GM21526 (cell line): ENCODE measurements around the gene GRIA3.
A peak's percentile ranks its signal among the peaks of the same experiment; 100 is the strongest.
"Not testable (repeated sequence)": the region's sequence is repeated elsewhere in the genome, so short reads cannot be mapped to it uniquely, and the experiment has no call there.

ENCODE experiments used
- ATAC-seq: cut with Tn5 transposase; IDR thresholded peaks from one replicate; pipeline ENCODE4 v1.9.1; 2021; ENCODE audit warnings: moderate library complexity; ENCODE audit not compliant: unreplicated experiment, low FRiP score

The GRIA3 gene

GRCh38 chrX:123267220-123267619 lies 83.1 kb downstream of the GRIA3 start:
- ATAC-seq: no peak

DNA sequence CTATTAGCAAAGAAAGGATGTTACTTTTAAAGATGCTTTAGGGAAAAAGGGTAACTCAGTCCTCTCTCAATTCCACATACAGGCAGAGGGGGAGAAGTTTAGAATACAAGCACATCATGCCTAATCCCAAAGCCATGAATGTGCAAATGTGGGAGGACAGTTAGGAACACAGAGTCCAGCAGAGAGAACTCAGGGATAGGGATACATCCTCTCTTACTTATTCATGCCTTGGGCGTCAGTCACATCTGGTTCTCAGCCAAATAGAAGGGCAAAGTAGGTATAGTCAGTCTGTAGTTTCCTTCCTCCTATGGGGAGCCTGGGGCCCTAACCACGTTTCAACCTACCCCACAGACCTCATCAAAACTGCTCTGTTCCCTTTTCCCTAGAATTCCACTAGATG lies 87.8 kb downstream of the GRIA3 start:
- no peak for ATAC-seq

DNA sequence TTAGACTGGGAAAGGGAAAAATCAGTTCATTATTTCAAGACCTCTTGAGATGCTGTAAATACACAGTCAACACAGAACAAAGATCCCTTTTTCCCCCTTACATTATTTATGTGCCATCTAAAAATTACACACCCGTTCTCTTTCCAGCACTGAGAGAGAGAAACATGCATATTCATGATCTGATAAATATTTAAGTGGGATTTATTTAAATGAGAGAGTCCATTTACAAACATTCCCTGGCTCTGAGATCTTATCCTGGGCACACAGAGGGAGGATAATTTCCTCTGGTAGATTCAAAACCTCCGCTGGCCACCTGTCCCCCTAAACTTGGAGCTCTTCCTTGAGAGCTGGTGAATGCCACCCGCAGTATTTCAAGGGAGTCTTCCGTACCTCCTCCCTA lies 88.6 kb downstream of the GRIA3 start:
- no peak for ATAC-seq

DNA sequence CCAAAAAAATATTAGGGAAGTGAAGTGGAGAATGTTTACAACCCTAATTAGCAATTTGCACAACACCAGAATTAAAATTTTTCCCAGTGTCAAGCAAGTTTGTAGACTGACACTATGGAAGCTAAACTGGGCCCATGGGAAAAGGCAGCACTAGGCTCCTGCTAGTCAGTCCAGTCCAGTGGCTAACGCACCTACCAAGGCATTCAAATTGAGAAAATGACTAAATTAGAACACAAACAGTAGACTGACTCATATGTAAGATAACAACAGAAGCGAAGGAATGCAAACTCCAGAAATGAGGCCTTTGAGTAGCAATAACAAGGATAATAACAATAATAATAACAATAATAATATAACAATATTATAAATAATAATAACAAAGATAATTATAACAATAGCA lies 90.7 kb downstream of the GRIA3 start:
- ATAC-seq: no peak

GRCh38 chrX:123277347-123277746 lies 93.3 kb downstream of the GRIA3 start:
- no peak for ATAC-seq

- ATAC-seq: no peak
These were observed 93.7 kb downstream of the GRIA3 start for GRCh38 chrX:123277821-123278220.

DNA sequence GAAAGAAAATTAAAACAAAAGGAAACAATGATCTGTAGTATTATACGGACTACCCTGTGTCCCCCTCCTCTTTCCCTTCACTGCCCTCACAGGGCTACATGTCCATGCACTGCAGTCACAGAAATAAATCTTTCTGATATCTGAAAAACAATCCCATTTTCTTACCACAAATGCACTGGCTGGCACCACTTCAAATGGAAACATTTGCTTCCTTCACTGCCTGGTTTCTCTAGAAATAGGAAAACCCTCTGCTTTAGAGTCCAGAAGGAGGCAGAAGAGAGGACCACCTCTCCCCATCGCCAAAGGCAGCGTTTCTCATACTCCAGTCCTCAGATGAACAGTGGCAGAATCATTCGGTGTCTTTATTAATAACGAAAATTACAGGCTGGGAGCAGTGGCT lies 98.2 kb downstream of the GRIA3 start:
- ATAC-seq: no peak

- not testable (repeated sequence) for ATAC-seq
These were observed 99.3 kb downstream of the GRIA3 start for GRCh38 chrX:123283407-123283806.

DNA sequence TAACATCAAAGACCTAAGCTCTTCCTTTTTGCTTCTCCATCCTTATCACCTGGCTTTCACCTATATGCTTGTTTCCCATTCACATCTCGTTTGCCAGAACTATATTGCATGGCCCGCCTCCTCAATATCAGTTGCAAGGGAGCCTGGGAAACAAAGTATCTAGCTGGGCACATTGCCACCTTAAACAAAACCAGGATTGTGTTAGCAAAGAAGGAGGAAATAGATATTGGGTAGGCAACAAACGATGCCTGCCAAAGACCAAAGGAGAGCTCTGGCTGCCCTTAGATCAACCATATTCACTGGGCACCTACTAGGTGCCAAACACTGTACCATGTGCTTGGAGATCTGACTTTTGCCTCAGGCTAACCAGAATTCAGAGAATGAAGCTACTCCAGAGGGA lies 107.5 kb downstream of the GRIA3 start:
- ATAC-seq: no peak

- ATAC-seq: no peak
These were observed 113.9 kb downstream of the GRIA3 start for GRCh38 chrX:123298026-123298425.

DNA sequence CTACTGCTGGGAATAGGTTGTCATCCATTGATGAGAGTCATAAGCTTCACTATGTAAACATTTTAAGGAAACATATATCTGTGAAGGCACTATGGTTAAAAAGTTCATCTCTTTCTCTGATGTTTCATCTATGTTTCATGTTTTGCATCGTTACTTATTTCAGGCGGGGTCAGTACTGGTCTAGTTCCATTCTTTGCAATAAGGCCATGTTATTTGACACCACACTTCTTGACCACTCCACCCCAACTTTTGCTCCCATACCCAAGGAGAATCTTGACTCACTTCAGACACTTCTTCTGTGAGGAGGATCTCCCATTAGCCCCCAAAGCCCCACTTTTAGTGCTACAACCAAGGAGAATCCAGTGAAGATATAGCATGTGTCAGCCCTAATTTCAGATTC lies 119.4 kb downstream of the GRIA3 start:
- ATAC-seq: no peak

DNA sequence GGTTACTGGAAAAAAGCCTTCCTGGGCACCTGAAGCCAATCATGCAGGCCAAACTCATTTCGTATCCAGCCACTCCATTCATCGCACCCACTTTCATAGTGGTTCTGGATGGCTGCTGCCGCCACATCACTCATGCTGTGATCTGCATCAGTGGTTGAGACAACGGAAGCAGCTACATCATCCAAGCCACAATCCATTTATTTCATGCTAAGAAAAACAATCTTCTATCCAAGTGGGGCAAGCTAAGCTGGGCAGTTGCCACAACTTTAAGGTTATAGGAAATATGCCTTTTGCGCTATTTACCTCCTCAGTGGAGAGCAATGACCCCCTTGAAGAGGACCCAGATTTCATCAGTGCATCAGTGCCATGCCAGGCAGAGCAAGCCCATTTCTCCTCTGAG lies 124.6 kb downstream of the GRIA3 start:
- no peak for ATAC-seq

- no peak for ATAC-seq
These were observed 126.0 kb downstream of the GRIA3 start for GRCh38 chrX:123310112-123310511.

DNA sequence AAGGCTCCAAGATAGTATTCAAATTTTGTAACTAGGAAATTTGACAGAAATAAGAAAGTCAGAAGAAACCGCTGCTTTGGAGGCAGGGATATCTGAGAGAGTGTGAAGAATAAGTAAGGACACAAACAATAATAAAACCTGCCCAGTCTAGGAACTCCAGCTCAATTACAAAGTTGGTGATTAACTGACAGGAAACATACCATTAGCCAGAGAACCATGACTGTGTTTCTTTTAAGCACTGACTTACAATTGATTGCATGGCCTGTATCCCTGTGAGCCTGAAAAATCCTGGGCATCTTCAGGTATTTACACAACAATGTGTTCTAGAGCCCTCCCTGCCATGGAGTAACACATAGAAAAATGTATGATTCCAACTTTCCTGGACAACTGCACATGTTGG lies 127.4 kb downstream of the GRIA3 start:
- ATAC-seq: no peak

GRCh38 chrX:123313486-123313885 lies 129.4 kb downstream of the GRIA3 start:
- no peak for ATAC-seq

GRCh38 chrX:123320622-123321021 lies 136.5 kb downstream of the GRIA3 start:
- ATAC-seq: no peak

- no peak for ATAC-seq
These were observed 138.5 kb downstream of the GRIA3 start for GRCh38 chrX:123322536-123322935.

DNA sequence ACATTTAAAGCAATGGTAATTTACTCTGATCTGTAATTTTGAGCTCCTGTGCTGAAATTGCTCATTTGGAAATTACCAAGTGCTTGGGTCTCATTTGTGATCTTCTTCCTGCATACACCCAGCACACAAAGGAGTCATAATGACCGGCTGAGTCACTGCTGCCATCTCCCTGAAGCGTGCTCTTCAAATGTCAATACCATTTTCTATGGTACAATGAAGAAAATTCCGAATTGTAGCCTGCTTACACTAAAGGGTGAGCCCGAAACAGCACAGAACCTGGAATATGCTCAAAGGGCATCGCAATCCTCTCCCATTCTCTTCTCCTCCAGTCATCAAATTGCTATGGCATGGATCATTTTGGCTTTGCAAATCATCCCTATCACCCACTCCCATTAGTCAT lies 140.5 kb downstream of the GRIA3 start:
- no peak for ATAC-seq

GRCh38 chrX:123330229-123330942 lies 146.3 kb downstream of the GRIA3 start:
- ATAC-seq: peak; percentile 91

GRCh38 chrX:123331349-123331748 lies 147.3 kb downstream of the GRIA3 start:
- ATAC-seq: peak; percentile 43

DNA sequence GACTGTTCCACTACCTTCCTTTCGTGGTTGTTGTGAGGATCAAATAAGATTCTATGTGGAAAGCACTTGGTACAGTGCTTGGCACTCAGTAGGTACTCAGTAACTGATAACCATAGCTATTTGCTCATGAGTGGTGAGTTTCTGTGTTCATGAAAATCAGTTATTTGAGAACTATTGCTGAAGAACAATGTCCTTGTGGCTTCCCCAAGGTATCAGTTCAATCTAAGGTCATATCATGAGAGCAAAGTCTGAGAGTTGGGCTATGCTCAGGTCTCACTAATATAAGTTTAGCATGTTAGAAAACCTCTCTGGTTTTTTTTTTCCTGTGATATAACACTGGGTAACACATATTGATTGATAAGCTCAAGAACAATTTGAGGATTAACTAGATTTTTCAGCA lies 147.8 kb downstream of the GRIA3 start:
- no peak for ATAC-seq

DNA sequence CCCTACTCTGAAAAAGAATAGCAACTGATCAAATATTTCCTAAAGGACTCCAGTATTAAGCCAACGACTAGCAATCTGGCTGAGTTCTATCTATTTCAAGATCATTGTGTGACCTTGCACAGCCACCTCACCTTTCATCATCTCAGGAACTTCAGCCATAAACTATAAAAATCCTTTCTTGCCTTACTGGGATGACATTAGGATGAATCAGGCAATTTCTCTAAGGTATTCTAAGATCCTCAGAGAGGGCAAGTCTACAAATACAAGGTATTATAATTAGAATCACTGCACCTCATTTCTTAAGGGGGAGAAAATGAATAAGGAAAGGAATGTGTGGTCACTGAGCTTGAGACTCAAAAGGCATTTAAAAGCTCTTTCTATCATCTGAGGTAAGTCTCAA lies 152.6 kb downstream of the GRIA3 start:
- no peak for ATAC-seq
